Measurements from ENCODE around the gene ARID2. TPM values are rescaled to one million over a fixed set of nuclear protein-coding genes. Genes with fewer than 3 reads are reported as not detected.

ARID2 gene
- total and polyA plus RNA-seq, 9 of the 15 experiments (the other 6 are each of a cell fraction or from before 2014, with no cell fraction given): 13.4 to 41.6 (median 29.4) TPM

DNA sequence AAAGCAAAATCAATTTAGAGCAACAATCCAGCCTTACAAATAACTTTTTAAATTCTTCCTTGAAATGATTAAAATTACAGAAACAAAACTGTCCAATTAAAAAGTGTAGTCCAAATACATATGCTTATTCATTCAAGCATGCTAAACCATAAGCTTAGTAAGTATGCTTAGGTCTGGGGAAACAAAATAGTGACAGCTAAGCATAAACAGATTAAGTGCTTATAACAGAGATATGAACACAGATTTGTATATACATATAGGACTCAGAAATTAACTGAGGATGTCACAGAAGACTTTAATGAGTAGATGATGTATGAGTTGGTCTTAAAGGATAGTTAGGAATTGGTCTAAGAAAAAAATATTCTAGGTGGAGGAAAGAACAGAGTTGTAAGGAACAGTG lies 219.0 kb downstream of the ARID2 start (continued):
- TF ChIP-seq, protein P1, sequence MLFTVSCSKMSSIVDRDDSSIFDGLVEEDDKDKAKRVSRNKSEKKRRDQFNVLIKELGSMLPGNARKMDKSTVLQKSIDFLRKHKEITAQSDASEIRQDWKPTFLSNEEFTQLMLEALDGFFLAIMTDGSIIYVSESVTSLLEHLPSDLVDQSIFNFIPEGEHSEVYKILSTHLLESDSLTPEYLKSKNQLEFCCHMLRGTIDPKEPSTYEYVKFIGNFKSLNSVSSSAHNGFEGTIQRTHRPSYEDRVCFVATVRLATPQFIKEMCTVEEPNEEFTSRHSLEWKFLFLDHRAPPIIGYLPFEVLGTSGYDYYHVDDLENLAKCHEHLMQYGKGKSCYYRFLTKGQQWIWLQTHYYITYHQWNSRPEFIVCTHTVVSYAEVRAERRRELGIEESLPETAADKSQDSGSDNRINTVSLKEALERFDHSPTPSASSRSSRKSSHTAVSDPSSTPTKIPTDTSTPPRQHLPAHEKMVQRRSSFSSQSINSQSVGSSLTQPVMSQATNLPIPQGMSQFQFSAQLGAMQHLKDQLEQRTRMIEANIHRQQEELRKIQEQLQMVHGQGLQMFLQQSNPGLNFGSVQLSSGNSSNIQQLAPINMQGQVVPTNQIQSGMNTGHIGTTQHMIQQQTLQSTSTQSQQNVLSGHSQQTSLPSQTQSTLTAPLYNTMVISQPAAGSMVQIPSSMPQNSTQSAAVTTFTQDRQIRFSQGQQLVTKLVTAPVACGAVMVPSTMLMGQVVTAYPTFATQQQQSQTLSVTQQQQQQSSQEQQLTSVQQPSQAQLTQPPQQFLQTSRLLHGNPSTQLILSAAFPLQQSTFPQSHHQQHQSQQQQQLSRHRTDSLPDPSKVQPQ (CRISPR knock-in tag; IDR thresholded peaks at IDR 0.05; ENCODE audit: borderline replicate concordance): no peak
- no peak for TF ChIP-seq POLR2H (tag; IDR thresholded peaks at IDR 0.05; ENCODE audit: low read depth)
- no peak for TF ChIP-seq ASH1L (IDR thresholded peaks at IDR 0.05; ENCODE audit: borderline replicate concordance, low read depth, partially characterized antibody)
- no peak for TF ChIP-seq FOS (IDR thresholded peaks at IDR 0.05; ENCODE audit: extremely low read depth, insufficient read length)

Small RNA genes within 50 kb of the gene (small RNA-seq; reads per million reads assigned to genes)
- gene RN7SL246P: not detected
